Tibial nerve (tissue), 3 donors: ENCODE results near the gene TMC8.

Experiments
- POLR2A ChIP-seq, 2 donors: fragments of 450-650 bp; IDR thresholded peaks; one replicate each; pipeline ENCODE4 v1.6.1; 2017; ENCODE audit warnings: antibody characterized with exemption in 2 of 2, mild to moderate bottlenecking in 2 of 2, moderate library complexity in 2 of 2
- TF ChIP-seq, protein P1 (sequence below), 5 experiments: fragments of 200-600 bp in 3 of 5; fragments of 450-650 bp in 2 of 5; sonication (generic) in 3 of 5; IDR thresholded peaks; one replicate each; pipeline ENCODE4 v1.5.1; 2016 to 2019; ENCODE audit warnings: antibody characterized with exemption in 5 of 5, mild to moderate bottlenecking in 3 of 5, moderate library complexity in 2 of 5

DNA sequence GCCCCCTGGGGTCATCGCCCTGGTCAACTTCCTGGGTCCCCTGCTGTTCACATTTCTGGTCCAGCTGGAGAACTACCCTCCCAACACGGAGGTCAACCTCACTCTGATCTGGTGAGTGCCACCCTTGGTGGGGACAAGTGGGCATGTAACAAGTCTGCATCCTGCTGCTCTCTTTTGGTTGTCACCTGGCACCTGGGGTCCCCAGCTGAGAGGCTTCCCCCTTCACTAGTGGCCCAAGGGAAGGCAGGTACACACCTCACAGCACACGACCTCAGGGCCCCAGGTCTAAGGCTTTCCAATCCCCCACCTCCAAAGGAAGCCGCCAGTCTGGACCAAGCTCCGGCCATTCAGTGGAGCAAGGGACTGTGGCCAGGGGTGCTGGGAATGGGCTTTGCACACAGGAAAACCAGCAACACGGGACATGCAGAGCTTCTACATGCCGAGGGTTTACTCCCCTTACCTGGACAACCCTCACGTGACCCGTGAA, 4.4 kb downstream of the TMC8 start:
- no peak for TF ChIP-seq POLR2A (IDR thresholded peaks at IDR 0.05)
- TF ChIP-seq, protein P1, sequence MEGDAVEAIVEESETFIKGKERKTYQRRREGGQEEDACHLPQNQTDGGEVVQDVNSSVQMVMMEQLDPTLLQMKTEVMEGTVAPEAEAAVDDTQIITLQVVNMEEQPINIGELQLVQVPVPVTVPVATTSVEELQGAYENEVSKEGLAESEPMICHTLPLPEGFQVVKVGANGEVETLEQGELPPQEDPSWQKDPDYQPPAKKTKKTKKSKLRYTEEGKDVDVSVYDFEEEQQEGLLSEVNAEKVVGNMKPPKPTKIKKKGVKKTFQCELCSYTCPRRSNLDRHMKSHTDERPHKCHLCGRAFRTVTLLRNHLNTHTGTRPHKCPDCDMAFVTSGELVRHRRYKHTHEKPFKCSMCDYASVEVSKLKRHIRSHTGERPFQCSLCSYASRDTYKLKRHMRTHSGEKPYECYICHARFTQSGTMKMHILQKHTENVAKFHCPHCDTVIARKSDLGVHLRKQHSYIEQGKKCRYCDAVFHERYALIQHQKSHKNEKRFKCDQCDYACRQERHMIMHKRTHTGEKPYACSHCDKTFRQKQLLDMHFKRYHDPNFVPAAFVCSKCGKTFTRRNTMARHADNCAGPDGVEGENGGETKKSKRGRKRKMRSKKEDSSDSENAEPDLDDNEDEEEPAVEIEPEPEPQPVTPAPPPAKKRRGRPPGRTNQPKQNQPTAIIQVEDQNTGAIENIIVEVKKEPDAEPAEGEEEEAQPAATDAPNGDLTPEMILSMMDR (IDR thresholded peaks at IDR 0.05) = no peak
